ENCODE results near the gene UBE2O. TPM values are rescaled to one million over a fixed set of nuclear protein-coding genes. Genes with fewer than 3 reads are reported as not detected.

Gene UBE2O
- total and polyA plus RNA-seq, 2 donors (not counting 3 experiments of a cell fraction or from before 2014, with no cell fraction given) = 13.9 to 34.1 TPM

DNA sequence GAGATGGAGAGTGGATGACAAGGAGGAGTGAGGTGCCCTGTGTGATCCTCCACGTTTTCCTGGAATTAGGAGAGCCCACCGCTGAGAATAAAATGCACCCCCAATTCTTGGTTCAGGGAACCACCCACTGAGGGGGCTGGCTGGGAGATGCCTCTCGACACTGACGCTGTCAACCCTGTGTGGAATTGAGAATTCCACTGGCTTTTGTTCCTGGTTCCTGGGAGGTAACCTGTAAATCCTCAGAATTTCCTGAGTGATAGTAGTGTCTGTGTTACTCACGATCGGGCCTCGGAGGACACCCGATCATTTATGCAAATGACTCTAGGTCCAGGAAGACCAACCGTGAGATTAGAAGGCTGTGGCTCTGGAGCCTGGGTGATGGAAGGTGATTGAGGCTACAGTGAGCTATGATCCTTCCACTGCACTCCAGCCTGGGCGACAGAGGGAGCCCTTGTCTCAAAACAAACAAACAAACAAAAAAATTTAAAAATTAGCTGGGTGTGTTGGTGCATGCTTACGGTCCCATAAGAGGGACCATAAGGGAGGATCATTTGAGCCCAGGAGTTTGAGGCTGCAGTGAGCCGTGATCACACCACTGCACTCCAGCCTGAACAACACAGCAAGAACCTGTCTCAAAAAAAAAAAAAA is 87.6 kb downstream of the UBE2O start:
- dilution Hi-C loops (cut with MboI; ENCODE audit: extremely low pct_ligation_motif_present, low sequenced_read_pairs) (no loop called here), intact Hi-C loops (cut with micrococcal nuclease) (loop anchor here (1.0 kb wide), 1 partner anchor 33 kb away; no protein-coding TSS in a partner anchor)
- ChIA-PET POLR2A (no interaction called here), CTCF (interaction anchor here (0.6 to 6.0 kb wide), 20 partner anchors 10 to 312 kb away, joined by 3 to 103 read pairs (median 5); partner anchors contain the start of genes PRPSAP1 and SPHK1)
- Histone ChIP-seq H3K27ac (ENCODE audit: insufficient read depth, low read depth, low read length) (no peak overlapping the region), H2AFZ (ENCODE audit: low read depth, low read length) (no peak overlapping the region), H3K9ac (replicated peaks; ENCODE audit: extremely low read depth, insufficient read depth, low read length) (no peak overlapping the region), H3K4me2 (ENCODE audit: insufficient read depth, low read length) (no peak overlapping the region), H3K9me1 (replicated peaks; ENCODE audit: control insufficient read depth, extremely low read depth, insufficient read depth, low read length) (no peaks in the 10 kb centered on the region), H4K20me1 (replicated peaks; ENCODE audit: control insufficient read depth, extremely low read depth, insufficient read depth, low read length) (no peaks in the 10 kb centered on the region), H3K9me3 (replicated peaks; ENCODE audit: control insufficient read depth, insufficient read depth, low read length) (no peaks in the 10 kb centered on the region), H3K27me3 (ENCODE audit: control insufficient read depth in 2 of 2, insufficient read depth in 2 of 2, low read length in 2 of 2) (no peaks in the 10 kb centered on the region), H3K79me2 (ENCODE audit: control insufficient read depth, insufficient read depth, low read length) (no peaks in the 10 kb centered on the region), H3K36me3 (ENCODE audit: control insufficient read depth in 2 of 2, extremely low read depth in 1 of 2, insufficient read depth in 2 of 2, low read length in 2 of 2) (no peaks in the 10 kb centered on the region), H3K4me1 (ENCODE audit: control insufficient read depth, extremely low read depth, insufficient read depth, low read length) (peaks cover 6% of the 10 kb centered on the region), H3K4me3 (replicated peaks in 1 of 3; ENCODE audit: insufficient read depth in 1 of 3, low read depth in 1 of 3, low read length in 3 of 3) (no peak overlapping the region)
- no peak for DNase-seq (ENCODE audit: low read depth, low spot score)
- BruUV-seq (replicated peaks) = no TSS peak
- peak; percentile 21 for FAIRE-seq
- no peak for TF ChIP-seq POLR2AphosphoS5 (IDR thresholded peaks at IDR 0.05; ENCODE audit: insufficient read depth, low read depth, low read length)
- TF ChIP-seq GATA2 (IDR thresholded peaks at IDR 0.05; ENCODE audit: insufficient read depth, insufficient read length, low read depth, low read length) = no peak
- TF ChIP-seq MYC (IDR thresholded peaks at IDR 0.05; ENCODE audit: low read depth, low read length) = no peak
- no peak for TF ChIP-seq FOS (IDR thresholded peaks at IDR 0.05; ENCODE audit: borderline replicate concordance, insufficient read depth, low read length)
- TF ChIP-seq, protein P1, sequence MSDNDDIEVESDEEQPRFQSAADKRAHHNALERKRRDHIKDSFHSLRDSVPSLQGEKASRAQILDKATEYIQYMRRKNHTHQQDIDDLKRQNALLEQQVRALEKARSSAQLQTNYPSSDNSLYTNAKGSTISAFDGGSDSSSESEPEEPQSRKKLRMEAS (IDR thresholded peaks at IDR 0.05; ENCODE audit: insufficient read depth, insufficient read length) = no peak
- TF ChIP-seq POLR2A (IDR thresholded peaks at IDR 0.05; ENCODE audit: low read depth, low read length) = no peak
- TF ChIP-seq, protein P2, sequence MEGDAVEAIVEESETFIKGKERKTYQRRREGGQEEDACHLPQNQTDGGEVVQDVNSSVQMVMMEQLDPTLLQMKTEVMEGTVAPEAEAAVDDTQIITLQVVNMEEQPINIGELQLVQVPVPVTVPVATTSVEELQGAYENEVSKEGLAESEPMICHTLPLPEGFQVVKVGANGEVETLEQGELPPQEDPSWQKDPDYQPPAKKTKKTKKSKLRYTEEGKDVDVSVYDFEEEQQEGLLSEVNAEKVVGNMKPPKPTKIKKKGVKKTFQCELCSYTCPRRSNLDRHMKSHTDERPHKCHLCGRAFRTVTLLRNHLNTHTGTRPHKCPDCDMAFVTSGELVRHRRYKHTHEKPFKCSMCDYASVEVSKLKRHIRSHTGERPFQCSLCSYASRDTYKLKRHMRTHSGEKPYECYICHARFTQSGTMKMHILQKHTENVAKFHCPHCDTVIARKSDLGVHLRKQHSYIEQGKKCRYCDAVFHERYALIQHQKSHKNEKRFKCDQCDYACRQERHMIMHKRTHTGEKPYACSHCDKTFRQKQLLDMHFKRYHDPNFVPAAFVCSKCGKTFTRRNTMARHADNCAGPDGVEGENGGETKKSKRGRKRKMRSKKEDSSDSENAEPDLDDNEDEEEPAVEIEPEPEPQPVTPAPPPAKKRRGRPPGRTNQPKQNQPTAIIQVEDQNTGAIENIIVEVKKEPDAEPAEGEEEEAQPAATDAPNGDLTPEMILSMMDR (IDR thresholded peaks at IDR 0.05; ENCODE audit: extremely low read depth in 1 of 2, insufficient read depth in 1 of 2, low read depth in 1 of 2, low read length in 2 of 2) = peak; percentile 30 to 33
